GM21423 (cell line): ENCODE data around the gene EIF3M.
"Not testable (repeated sequence)": the region's sequence is repeated elsewhere in the genome, so short reads cannot be mapped to it uniquely, and the experiment has no call there.

Experiments
- ATAC-seq: cut with Tn5 transposase; IDR thresholded peaks from one replicate; pipeline ENCODE4 v1.9.1; 2021; ENCODE audit warnings: mild to moderate bottlenecking, moderate library complexity; ENCODE audit not compliant: unreplicated experiment

The EIF3M gene

GRCh38 chr11:32594272-32594671 lies 10.6 kb downstream of the EIF3M start:
- ATAC-seq = no peak

GRCh38 chr11:32596114-32596513 lies 12.5 kb downstream of the EIF3M start:
- ATAC-seq = not testable (repeated sequence)

- no peak for ATAC-seq
Observed at GRCh38 chr11:32597921-32598320, 14.3 kb downstream of the EIF3M start.

GRCh38 chr11:32602657-32603415 lies 19.2 kb downstream of the EIF3M start:
- no peak for ATAC-seq

GRCh38 chr11:32606220-32606619 lies 22.6 kb downstream of the EIF3M start:
- no peak for ATAC-seq

- not testable (repeated sequence) for ATAC-seq
Observed at GRCh38 chr11:32608826-32609225, 25.2 kb downstream of the EIF3M start.

GRCh38 chr11:32610797-32611352 lies 27.2 kb downstream of the EIF3M start:
- ATAC-seq = no peak

- ATAC-seq = no peak
Observed at GRCh38 chr11:32613500-32614151, 30.0 kb downstream of the EIF3M start.

GRCh38 chr11:32615422-32615821 lies 31.8 kb downstream of the EIF3M start:
- no peak for ATAC-seq

- ATAC-seq = no peak
Observed at GRCh38 chr11:32616903-32617302, 33.3 kb downstream of the EIF3M start.

- no peak for ATAC-seq
Observed at GRCh38 chr11:32630844-32631243, 47.2 kb downstream of the EIF3M start.

GRCh38 chr11:32635819-32636218 lies 52.2 kb downstream of the EIF3M start:
- ATAC-seq = no peak

- ATAC-seq = no peak
Observed at GRCh38 chr11:32641361-32641760, 57.7 kb downstream of the EIF3M start.

GRCh38 chr11:32643526-32643925 lies 59.9 kb downstream of the EIF3M start:
- no peak for ATAC-seq
